T-helper 1 cell treated with Interleukin-12 subunit alpha and Interleukin-12 subunit beta and Interleukin-4 antibody, amounts not matched to agents 30 μg/mL and 1 μg/mL, for 36 hours (primary cell): ENCODE data around the gene PEA15.

ENCODE experiments used
- H3K27ac Mint-ChIP-seq: one replicate; pipeline ENCODE4 v1.8.0; 2021; ENCODE audit warnings: mild to moderate bottlenecking, mixed read lengths
- H3K27me3 Mint-ChIP-seq: one replicate; pipeline ENCODE4 v1.8.0; 2021; ENCODE audit warnings: low read depth, mixed read lengths
- H3K36me3 Mint-ChIP-seq: one replicate; pipeline ENCODE4 v1.8.0; 2021; ENCODE audit warnings: low read depth, mixed read lengths
- H3K4me1 Mint-ChIP-seq: one replicate; pipeline ENCODE4 v1.8.0; 2021; ENCODE audit warnings: low read depth, mixed read lengths
- H3K4me3 Mint-ChIP-seq: one replicate; pipeline ENCODE4 v1.8.0; 2021; ENCODE audit warnings: mild to moderate bottlenecking, moderate library complexity, mixed read lengths
- H3K9me3 Mint-ChIP-seq: one replicate; pipeline ENCODE4 v1.8.0; 2021; ENCODE audit warnings: mixed read lengths

PEA15 gene

GRCh38 chr1:160256396-160257046 is 51.3 kb downstream of the PEA15 start:
- H3K36me3 Mint-ChIP-seq = peaks cover 22% of the 10 kb centered on the region
- H3K4me3 Mint-ChIP-seq = no peak overlapping the region
- no peak overlapping the region for H3K27ac Mint-ChIP-seq
- peaks cover 24% of the 10 kb centered on the region for H3K4me1 Mint-ChIP-seq
- H3K27me3 Mint-ChIP-seq = no peaks in the 10 kb centered on the region
- no peaks in the 10 kb centered on the region for H3K9me3 Mint-ChIP-seq

- Mint-ChIP-seq H3K9me3 (no peaks in the 10 kb centered on the region), H3K4me1 (peaks cover 23% of the 10 kb centered on the region), H3K27ac (no peak overlapping the region), H3K4me3 (no peak overlapping the region), H3K27me3 (no peaks in the 10 kb centered on the region), H3K36me3 (peaks cover 21% of the 10 kb centered on the region)
These were observed 52.3 kb downstream of the PEA15 start for GRCh38 chr1:160257411-160258015.

GRCh38 chr1:160258177-160258798 is 53.1 kb downstream of the PEA15 start:
- no peaks in the 10 kb centered on the region for H3K9me3 Mint-ChIP-seq
- no peak overlapping the region for H3K4me3 Mint-ChIP-seq
- no peaks in the 10 kb centered on the region for H3K27me3 Mint-ChIP-seq
- peaks cover 26% of the 10 kb centered on the region for H3K4me1 Mint-ChIP-seq
- no peak overlapping the region for H3K27ac Mint-ChIP-seq
- peaks cover 16% of the 10 kb centered on the region for H3K36me3 Mint-ChIP-seq

- Mint-ChIP-seq H3K4me3 (peak overlapping the region; percentile 98), H3K27me3 (no peaks in the 10 kb centered on the region), H3K36me3 (peaks cover 16% of the 10 kb centered on the region), H3K27ac (peak overlapping the region; percentile 100), H3K9me3 (no peaks in the 10 kb centered on the region), H3K4me1 (peaks cover 31% of the 10 kb centered on the region)
These were observed 55.5 kb downstream of the PEA15 start for GRCh38 chr1:160260406-160261382.

DNA sequence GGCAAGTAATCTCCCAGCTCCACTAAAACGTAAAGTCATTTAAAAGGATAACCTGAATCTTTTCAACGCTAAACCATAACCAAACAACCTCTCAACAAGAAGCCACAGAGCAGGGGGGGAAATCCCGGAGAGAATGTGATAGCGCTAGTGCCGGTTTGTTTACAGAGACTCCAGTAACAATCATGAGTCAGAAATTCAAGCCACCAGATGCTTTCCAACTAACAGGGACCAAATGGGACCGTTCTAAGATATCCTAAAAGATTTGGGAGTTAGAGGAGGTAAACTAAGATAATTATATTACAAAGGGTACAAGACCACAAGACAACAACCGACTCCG is 56.3 kb downstream of the PEA15 start:
- Mint-ChIP-seq H3K4me3 (peak overlapping the region; percentile 98), H3K4me1 (peaks cover 31% of the 10 kb centered on the region), H3K9me3 (no peaks in the 10 kb centered on the region), H3K36me3 (peaks cover 16% of the 10 kb centered on the region), H3K27ac (peak overlapping the region; percentile 100), H3K27me3 (no peaks in the 10 kb centered on the region)

- Mint-ChIP-seq H3K4me3 (peak within 1 kb of the TSS; percentile 98), H3K27me3 (no peaks in the 10 kb centered on the region), H3K4me1 (peaks cover 31% of the 10 kb centered on the region)
These were observed 57.0 kb downstream of the PEA15 start, which contains the start of gene DCAF8 for GRCh38 chr1:160261893-160262794. Gene DCAF8, minus strand, starts transcription at chr1:160262549. Its CDS starts 18,541 bp downstream, at chr1:160244008.

DNA sequence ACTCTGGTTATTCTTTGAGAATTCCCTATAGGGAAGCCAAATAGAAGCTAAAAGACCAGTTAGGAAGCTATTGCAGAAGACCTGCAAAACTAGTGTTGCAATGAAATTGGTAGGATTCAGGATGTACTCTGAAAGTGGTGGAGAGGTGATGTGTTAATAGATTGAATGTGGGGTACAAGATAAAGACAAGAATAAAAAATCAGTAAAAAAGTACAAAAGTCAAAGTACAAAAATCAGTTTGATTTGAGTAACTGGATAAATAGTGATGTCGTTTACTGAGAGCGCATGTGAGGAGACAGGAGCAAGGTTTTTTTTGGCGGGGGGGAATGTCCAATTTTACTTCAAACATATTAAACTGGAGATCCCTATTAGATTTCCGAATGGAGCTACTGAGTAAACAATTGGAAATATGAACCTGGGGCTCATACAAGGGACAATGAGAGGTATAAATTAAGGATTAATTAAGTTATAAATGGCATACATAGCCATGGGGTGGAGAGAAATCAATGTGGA is 59.7 kb downstream of the PEA15 start:
- Mint-ChIP-seq H3K9me3 (no peaks in the 10 kb centered on the region), H3K27me3 (no peaks in the 10 kb centered on the region), H3K4me3 (no peak overlapping the region), H3K27ac (no peak overlapping the region), H3K36me3 (peaks cover 7% of the 10 kb centered on the region), H3K4me1 (peaks cover 22% of the 10 kb centered on the region)

More at GRCh38 chr1:160261893-160262794, 57.0 kb downstream of the PEA15 start, which contains the start of gene DCAF8:
- Mint-ChIP-seq H3K36me3 (peaks cover 16% of the 10 kb centered on the region), H3K27ac (peak within 1 kb of the TSS; percentile 100), H3K9me3 (no peaks in the 10 kb centered on the region)
